ENCODE measurements around the gene GET4. TPM values are rescaled to one million over a fixed set of nuclear protein-coding genes. Genes with fewer than 3 reads are reported as not detected.

Gene GET4
- total and polyA plus RNA-seq, 12 donors = 38.3 to 190 (median 69.4) TPM

- intact Hi-C loops (cut with DNase I) = loop anchor here in 1 of 2 donors (10.0 kb wide), 1 partner anchor 80 kb away; no protein-coding TSS in a partner anchor
- Histone ChIP-seq H3K27ac (peak overlapping the region; percentile 55 to 87 (median 66)), H3K9me3 (replicated peaks in 1 of 3) (no peaks in the 10 kb centered on the region), H3K27me3 (no peaks in the 10 kb centered on the region), H3K4me1 (replicated peaks in 1 of 2) (peaks cover 36 to 77% of the 10 kb centered on the region in 2 donors), H3K36me3 (replicated peaks in 1 of 2) (peaks cover 0 to 29% of the 10 kb centered on the region in 2 donors), H3K4me3 (no peak overlapping the region)
- TF ChIP-seq POLR2A (IDR thresholded peaks at IDR 0.05) (peak in 1 of 2 donors; percentile 52), CTCF (IDR thresholded peaks at IDR 0.05) (no peak)
- WGBS, 4 donors = 50 to 70% (median 57%) methylated on average over 20 to 31 of the region's 31 CpGs
- DNase-seq = peak; percentile 68 to 87 (median 82)
These were observed 8.0 kb downstream of the GET4 start for GRCh38 chr7:884191-885003.

- H3K4me1 ChIP-seq (replicated peaks in 1 of 2) = peaks cover 35 to 67% of the 10 kb centered on the region in 2 donors
- H3K27ac ChIP-seq = peak overlapping the region in 3 of 5 donors; percentile 66 to 87 (median 82)
- no peaks in the 10 kb centered on the region for H3K9me3 ChIP-seq (replicated peaks in 1 of 3)
- H3K27me3 ChIP-seq = no peaks in the 10 kb centered on the region
- TF ChIP-seq POLR2A (IDR thresholded peaks at IDR 0.05) = no peak
- no peak for TF ChIP-seq CTCF (IDR thresholded peaks at IDR 0.05)
- H3K4me3 ChIP-seq = no peak overlapping the region
- peak in 4 of 7 donors; percentile 37 to 59 (median 52) for DNase-seq
- intact Hi-C loops (cut with DNase I) = loop anchor here in 1 of 2 donors (10.0 kb wide), 1 partner anchor 79 kb away; no protein-coding TSS in a partner anchor
- WGBS, 4 donors = 51 to 59% (median 55%) methylated on average over 15 to 25 of the region's 25 CpGs
- peaks cover 0 to 30% of the 10 kb centered on the region in 2 donors for H3K36me3 ChIP-seq (replicated peaks in 1 of 2)
These were observed 9.0 kb downstream of the GET4 start for GRCh38 chr7:885261-885892.

- WGBS, 4 donors = 70 to 84% (median 76%) methylated on average over 13 to 30 of the region's 30 CpGs
- H3K27me3 ChIP-seq = no peaks in the 10 kb centered on the region
- TF ChIP-seq POLR2A (IDR thresholded peaks at IDR 0.05) = no peak
- TF ChIP-seq CTCF (IDR thresholded peaks at IDR 0.05) = no peak
- H3K9me3 ChIP-seq (replicated peaks in 1 of 3) = no peaks in the 10 kb centered on the region
- H3K4me1 ChIP-seq (replicated peaks in 1 of 2) = peaks cover 35 to 61% of the 10 kb centered on the region in 2 donors
- H3K27ac ChIP-seq = peak overlapping the region in 3 of 5 donors; percentile 26 to 87 (median 87)
- H3K36me3 ChIP-seq (replicated peaks in 1 of 2) = peaks cover 0 to 36% of the 10 kb centered on the region in 2 donors
- peak in 3 of 7 donors; percentile 2 to 30 (median 23) for DNase-seq
- no peak overlapping the region for H3K4me3 ChIP-seq
- intact Hi-C loops (cut with DNase I) = loop anchor here in 1 of 2 donors (10.0 kb wide), 1 partner anchor 79 kb away; no protein-coding TSS in a partner anchor
These were observed 9.7 kb downstream of the GET4 start for GRCh38 chr7:885893-886625.

All from adrenal gland (tissue), 12 donors.